H1 (cell line): ENCODE measurements around the gene HLF. TPM values are rescaled to one million over a fixed set of nuclear protein-coding genes. Genes with fewer than 3 reads are reported as not detected.

Experiments
- CTCF ChIA-PET: fragments of 300-600 bp; sonication (Branson Sonifier 250); formaldehyde crosslinking; loops from one replicate; lab custom pipeline; 2021; ENCODE audit not compliant: partially characterized antibody; lab: Charles Lee
- POLR2A ChIA-PET: fragments of 300-600 bp; sonication (Branson Sonifier 250); formaldehyde crosslinking; loops from one replicate; lab custom pipeline; 2021; ENCODE audit warnings: inconsistent platforms; ENCODE audit not compliant: partially characterized antibody; lab: Charles Lee
- DNase-seq, 2 experiments: peaks; one replicate each; pipeline versions ENCODE4 v3.0.0 to v3.0.0-alpha.2; 2010 to 2022; ENCODE audit warnings: low spot score in 2 of 2, low read depth in 1 of 2, mixed read lengths in 1 of 2
- FAIRE-seq: peaks from 2 replicates; lab custom pipeline; 2011; peaks lifted over from hg19 to GRCh38; lab: Jason Lieb, UNC
- H2AFZ ChIP-seq: 2 replicates; pipeline ENCODE4 v1.8.1; 2012; ENCODE audit warnings: low read length, inconsistent platforms
- H2AK5ac ChIP-seq: 2 replicates; pipeline ENCODE4 v1.6.1; 2013; ENCODE audit warnings: low read depth, low read length
- H2BK120ac ChIP-seq: replicated peaks from 2 replicates; pipeline ENCODE3; 2013; ENCODE audit warnings: low read depth, low read length, inconsistent platforms
- H2BK12ac ChIP-seq: 2 replicates; pipeline ENCODE4 v1.6.1; 2013; ENCODE audit warnings: low read depth, low read length
- H2BK15ac ChIP-seq: 2 replicates; pipeline ENCODE4 v1.6.1; 2013; ENCODE audit warnings: low read length
- H2BK20ac ChIP-seq: 2 replicates; pipeline ENCODE4 v1.6.1; 2013; ENCODE audit warnings: low read length
- H2BK5ac ChIP-seq: 2 replicates; pipeline ENCODE4 v1.6.1; 2013; ENCODE audit warnings: low read depth, low read length
- H3K14ac ChIP-seq: 2 replicates; pipeline ENCODE4 v1.6.1; 2013; ENCODE audit warnings: inconsistent platforms; ENCODE audit not compliant: insufficient read length
- H3K18ac ChIP-seq: 2 replicates; pipeline ENCODE4 v1.6.1; 2013; ENCODE audit warnings: low read length; ENCODE audit errors: extremely low read depth
- H3K23ac ChIP-seq: 2 replicates; pipeline ENCODE4 v1.6.1; 2013; ENCODE audit warnings: inconsistent platforms; ENCODE audit not compliant: insufficient read length
- H3K23me2 ChIP-seq: 2 replicates; pipeline ENCODE4 v1.6.1; 2013; ENCODE audit warnings: low read depth, low read length
- H3K27ac ChIP-seq: 2 replicates; pipeline ENCODE4 v1.6.1; 2011; ENCODE audit warnings: low read depth, low read length, inconsistent platforms
- H3K27me3 ChIP-seq, 4 experiments: replicated peaks in 1 of 4; 1 replicate in 1 of 4; 2 replicates in 3 of 4; pipeline versions ENCODE4 v1.6.1 to v1.8.1; 2011 to 2013; ENCODE audit warnings: low read length in 3 of 4, mild to moderate bottlenecking in 3 of 4, inconsistent platforms in 2 of 4, mixed read lengths in 2 of 4, moderate library complexity in 1 of 4; ENCODE audit not compliant: control insufficient read depth in 3 of 4, insufficient read depth in 3 of 4; ENCODE audit errors: extremely low read depth in 1 of 4
- H3K36me3 ChIP-seq, 4 experiments: 2 replicates each; pipeline versions ENCODE4 v1.6.1 to v1.8.1; 2011 to 2013; ENCODE audit warnings: mild to moderate bottlenecking in 4 of 4, low read length in 3 of 4, moderate library complexity in 2 of 4, control low read depth in 1 of 4, inconsistent platforms in 1 of 4; ENCODE audit not compliant: insufficient read depth in 4 of 4, control insufficient read depth in 2 of 4
- H3K4ac ChIP-seq: replicated peaks from 2 replicates; pipeline ENCODE3; 2013; ENCODE audit warnings: low read length, low read depth, mixed read lengths, inconsistent platforms; ENCODE audit not compliant: insufficient read length
- H3K4me1 ChIP-seq, 4 experiments: replicated peaks in 1 of 4; 1 replicate in 1 of 4; 2 replicates in 3 of 4; pipeline versions ENCODE4 v1.6.1 to v1.8.1; 2011 to 2013; ENCODE audit warnings: low read length in 3 of 4, inconsistent platforms in 2 of 4, mixed read lengths in 1 of 4; ENCODE audit not compliant: insufficient read depth in 4 of 4, control insufficient read depth in 3 of 4
- H3K4me2 ChIP-seq, 2 experiments: 2 replicates each; pipeline versions ENCODE4 v1.6.1 to v1.8.1; 2011 to 2013; ENCODE audit warnings: low read depth in 2 of 2, low read length in 2 of 2, control low read depth in 1 of 2, inconsistent platforms in 1 of 2, mild to moderate bottlenecking in 1 of 2; ENCODE audit not compliant: insufficient read depth in 1 of 2
- H3K4me3 ChIP-seq, 4 experiments: fragments of 200-600, 300-600 bp in 1 of 4; sonication (generic), shearing (Covaris generic), sonication (Bioruptor Twin) in 1 of 4; 2 replicates each; pipeline versions ENCODE4 v1.5.1 to v1.8.1; 2011 to 2016; ENCODE audit warnings: low read length in 4 of 4, low read depth in 3 of 4, control low read depth in 2 of 4, inconsistent platforms in 2 of 4, mild to moderate bottlenecking in 2 of 4, mixed read lengths in 1 of 4, moderate library complexity in 1 of 4; ENCODE audit not compliant: insufficient read depth in 2 of 4; ENCODE audit errors: extremely low read depth in 1 of 4
- H3K56ac ChIP-seq: replicated peaks from 2 replicates; pipeline ENCODE3; 2013; ENCODE audit warnings: low read depth, mild to moderate bottlenecking, mixed read lengths, low read length, inconsistent platforms; ENCODE audit not compliant: insufficient read length
- H3K79me1 ChIP-seq: 2 replicates; pipeline ENCODE4 v1.6.1; 2013; ENCODE audit warnings: low read depth, low read length, control low read depth
- H3K79me2 ChIP-seq, 2 experiments: 2 replicates each; pipeline versions ENCODE4 v1.6.1 to v1.8.1; 2012 to 2013; ENCODE audit warnings: low read length in 2 of 2, mild to moderate bottlenecking in 2 of 2, inconsistent platforms in 1 of 2; ENCODE audit not compliant: insufficient read depth in 2 of 2, control insufficient read depth in 1 of 2
- H3K9ac ChIP-seq, 4 experiments: replicated peaks in 1 of 4; 1 replicate in 1 of 4; 2 replicates in 3 of 4; pipeline versions ENCODE4 v1.6.1 to v1.8.1; 2011 to 2013; ENCODE audit warnings: low read depth in 3 of 4, low read length in 3 of 4, control low read depth in 2 of 4, mild to moderate bottlenecking in 2 of 4, moderate library complexity in 2 of 4, inconsistent platforms in 1 of 4; ENCODE audit errors: extremely low read depth in 1 of 4
- H3K9me3 ChIP-seq, 2 experiments: 2 replicates each; pipeline versions ENCODE4 v1.6.1 to v1.8.1; 2012 to 2013; ENCODE audit warnings: mild to moderate bottlenecking in 2 of 2, moderate library complexity in 2 of 2, control low read depth in 1 of 2, inconsistent platforms in 1 of 2, low read depth in 1 of 2, low read length in 1 of 2, mixed read lengths in 1 of 2; ENCODE audit not compliant: insufficient read depth in 2 of 2
- H4K20me1 ChIP-seq, 2 experiments: replicated peaks in 1 of 2; 2 replicates each; pipeline versions ENCODE3 to v1.8.1; 2011 to 2013; ENCODE audit warnings: inconsistent platforms in 2 of 2, low read length in 2 of 2, mild to moderate bottlenecking in 1 of 2; ENCODE audit not compliant: insufficient read depth in 2 of 2, control insufficient read depth in 1 of 2
- H4K5ac ChIP-seq: 2 replicates; pipeline ENCODE4 v1.6.1; 2013; ENCODE audit warnings: low read length, low read depth, mixed read lengths, inconsistent platforms; ENCODE audit not compliant: insufficient read length
- H4K8ac ChIP-seq: 2 replicates; pipeline ENCODE4 v1.8.0; 2013; ENCODE audit warnings: mild to moderate bottlenecking, moderate library complexity, low read length, inconsistent platforms; ENCODE audit not compliant: insufficient read depth; ENCODE audit errors: extremely low read depth
- H4K91ac ChIP-seq: replicated peaks from 2 replicates; pipeline ENCODE3; 2013; ENCODE audit warnings: low read length, mixed read lengths, inconsistent platforms; ENCODE audit not compliant: insufficient read length
- ASH2L ChIP-seq: fragments of 200-600, 300-600 bp; sonication (generic); IDR thresholded peaks from one replicate; pipeline ENCODE4 v1.7.1; 2017; ENCODE audit warnings: low read length
- BCL11A ChIP-seq, 2 experiments: IDR thresholded peaks; one replicate each; pipeline ENCODE4 v1.6.1; 2011; ENCODE audit warnings: low read depth in 2 of 2, low read length in 2 of 2, mild to moderate bottlenecking in 2 of 2
- BRCA1 ChIP-seq: IDR thresholded peaks from 2 replicates; pipeline ENCODE4 v1.6.1; 2012; ENCODE audit warnings: low read depth, low read length, improper control_type of control experiment
- CBX5 ChIP-seq: fragments of 300-800, 300-1000 bp; sonication (generic); IDR thresholded peaks from 2 replicates; pipeline ENCODE4 v1.7.1; 2016; ENCODE audit warnings: antibody characterized with exemption, low read length, low read depth
- CBX8 ChIP-seq: fragments of 300-800, 300-1000 bp; sonication (generic); IDR thresholded peaks from 2 replicates; pipeline ENCODE4 v1.7.1; 2016; ENCODE audit warnings: low read depth, low read length, borderline replicate concordance
- CEBPB ChIP-seq: IDR thresholded peaks from 2 replicates; pipeline ENCODE4 v1.6.1; 2012; ENCODE audit warnings: low read depth, low read length
- EP300 ChIP-seq, 2 experiments: IDR thresholded peaks; 1 replicate in 1 of 2; 2 replicates in 1 of 2; pipeline ENCODE4 v1.6.1; 2011 to 2012; ENCODE audit warnings: low read depth in 2 of 2, low read length in 2 of 2, mild to moderate bottlenecking in 2 of 2, borderline replicate concordance in 1 of 2, inconsistent platforms in 1 of 2, moderate library complexity in 1 of 2
- JUN ChIP-seq: IDR thresholded peaks from 2 replicates; pipeline ENCODE4 v1.6.1; 2011; ENCODE audit warnings: low read depth, mild to moderate bottlenecking, improper control_type of control experiment, low read length
- KDM1A ChIP-seq: fragments of 200-600, 300-600 bp; sonication (generic); IDR thresholded peaks from 2 replicates; pipeline ENCODE4 v1.7.1; 2016; ENCODE audit warnings: mild to moderate bottlenecking, low read length, borderline replicate concordance
- NRF1 ChIP-seq: IDR thresholded peaks from 2 replicates; pipeline ENCODE4 v1.6.1; 2011; ENCODE audit warnings: mild to moderate bottlenecking, low read depth, low read length, improper control_type of control experiment
- POLR2A ChIP-seq, 2 experiments: IDR thresholded peaks; 1 replicate in 1 of 2; 2 replicates in 1 of 2; pipeline ENCODE4 v1.6.1; 2011; ENCODE audit warnings: low read depth in 2 of 2, low read length in 2 of 2, mild to moderate bottlenecking in 2 of 2; ENCODE audit errors: control extremely low read depth in 1 of 2
- POU5F1 ChIP-seq: IDR thresholded peaks from 2 replicates; pipeline ENCODE4 v1.6.1; 2011; ENCODE audit warnings: low read depth, mild to moderate bottlenecking, low read length, moderate library complexity
- SIRT6 ChIP-seq: IDR thresholded peaks from one replicate; pipeline ENCODE4 v1.7.1; 2012; ENCODE audit warnings: low read length, inconsistent platforms
- TCF12 ChIP-seq: IDR thresholded peaks from 2 replicates; pipeline ENCODE4 v1.6.1; 2011; ENCODE audit warnings: low read depth, mild to moderate bottlenecking, low read length
- WGBS, 2 experiments: shearing (Covaris generic) in 1 of 2; methylation state at CpG; one replicate each; pipeline versions ENCODE4 v1.1.6 to v1.1.7; 2013 to 2015; ENCODE audit warnings: low lambda C conversion rate in 2 of 2, mixed read lengths in 2 of 2, inconsistent platforms in 1 of 2, low coverage in 1 of 2, missing lambda C conversion rate in 1 of 2; ENCODE audit not compliant: insufficient replicate concordance in 2 of 2, insufficient coverage in 1 of 2, insufficient read length in 1 of 2; ENCODE audit errors: extremely low coverage in 1 of 2, missing lambda C conversion rate in 1 of 2; 5-methylcytosine and 5-hydroxymethylcytosine counted together
- polyA plus RNA-seq, 7 experiments: library from polyadenylated mRNA; depleted of rRNA in 3 of 7; stranded (reverse) in 5 of 7; unstranded in 2 of 7; fragments of >200 nt in 5 of 7; fragments of 200-250 nt in 2 of 7; gene quantifications; 1 replicate in 5 of 7; 2 replicates in 1 of 7; 4 replicates in 1 of 7; pipeline versions ENCODE4 v1.2.1 to v1.2.3, GENCODE V29; 2011 to 2013; ENCODE audit warnings: missing spikeins in 2 of 7, mixed read lengths in 2 of 7
- total RNA-seq: library from RNA; stranded (reverse); fragmentation: NEBNext Ultra II Directional; extraction: Animal tissue kit (Norgen Biotek cat#: 25700); gene quantifications from 2 replicates; pipeline ENCODE4 v1.2.1, GENCODE V29; 2021

The HLF gene
- total and polyA plus RNA-seq, 2 of the 8 experiments (the other 6 are each of a cell fraction or from before 2014, with no cell fraction given) = 0.39 to 0.60 TPM

DNA sequence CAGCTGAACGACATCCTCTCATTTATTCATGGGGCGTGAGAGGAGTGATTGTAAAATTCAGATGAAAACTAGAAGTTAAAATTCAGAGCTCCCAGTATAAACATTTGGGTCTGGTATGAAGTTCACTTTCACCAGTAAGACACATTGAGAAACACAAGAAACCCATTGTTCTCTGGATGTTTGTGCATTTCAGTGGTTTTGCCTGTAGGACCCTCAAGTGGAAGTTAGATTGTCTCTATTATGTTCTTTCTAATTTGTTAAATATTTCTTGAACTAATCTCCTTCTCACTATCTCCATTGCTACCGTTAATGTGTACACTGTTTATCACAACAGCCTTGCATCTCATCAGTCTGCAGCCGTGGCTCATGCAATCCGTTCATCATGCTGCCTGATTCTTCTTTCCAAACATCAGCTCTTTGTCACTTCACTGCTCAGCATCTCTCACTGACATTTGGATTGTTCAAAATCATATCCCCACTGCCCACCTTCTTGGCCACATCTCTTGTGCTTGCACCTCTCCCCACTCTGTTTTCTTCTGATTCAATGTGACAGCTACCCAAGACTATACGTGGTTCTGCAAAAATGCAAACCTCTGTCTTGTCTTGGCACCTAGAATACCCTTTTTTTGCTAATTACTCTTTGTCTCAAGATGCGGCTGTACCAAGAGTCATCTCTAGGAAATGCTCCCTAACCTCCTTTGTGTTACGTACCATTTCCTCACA is 49.5 kb downstream of the HLF start:
- H2BK120ac ChIP-seq = no peak overlapping the region
- H4K91ac ChIP-seq = no peak overlapping the region
- peaks cover 4% of the 10 kb centered on the region; the same call in 1 of the 2 replicates for H3K23me2 ChIP-seq
- H3K23ac ChIP-seq = no peak overlapping the region
- H2AFZ ChIP-seq = no peak overlapping the region
- no peak overlapping the region for H2BK12ac ChIP-seq
- POLR2A ChIA-PET = no interaction called here
- FAIRE-seq (no peak), DNase-seq (no peak)
- H3K27me3 ChIP-seq = no peaks in the 10 kb centered on the region
- H3K4ac ChIP-seq = no peak overlapping the region
- no peak overlapping the region for H2AK5ac ChIP-seq
- no peak overlapping the region for H2BK15ac ChIP-seq
- no peak overlapping the region for H3K4me2 ChIP-seq
- no peak overlapping the region; the same call in 1 of the 2 replicates for H3K27ac ChIP-seq
- H3K56ac ChIP-seq = no peak overlapping the region
- 93% methylated on average over 8 of the region's 8 CpGs; no CpG with 5 or more reads in 1 of the 2 experiments for WGBS, 2 experiments
- H3K18ac ChIP-seq = no peak overlapping the region
- no peak overlapping the region for H2BK20ac ChIP-seq
- H3K79me1 ChIP-seq = no peaks in the 10 kb centered on the region
- H3K36me3 ChIP-seq = no peaks in the 10 kb centered on the region
- no peak overlapping the region for H2BK5ac ChIP-seq
- H3K9ac ChIP-seq = no peak overlapping the region
- CTCF ChIA-PET = interaction anchor here (1.2 to 2.5 kb wide), 5 partner anchors 18 to 43 kb away, joined by 3 to 10 read pairs (median 7); no protein-coding TSS in a partner anchor
- H4K20me1 ChIP-seq = no peaks in the 10 kb centered on the region
- no peak overlapping the region for H4K5ac ChIP-seq
- no peaks in the 10 kb centered on the region for H3K4me1 ChIP-seq
- H4K8ac ChIP-seq = no peak overlapping the region
- no peaks in the 10 kb centered on the region for H3K79me2 ChIP-seq
- H3K14ac ChIP-seq = no peak overlapping the region
- H3K9me3 ChIP-seq = no peaks in the 10 kb centered on the region
- H3K4me3 ChIP-seq = no peak overlapping the region
- TF ChIP-seq NRF1 = no peak
- no peak for TF ChIP-seq TCF12
- no peak for TF ChIP-seq BRCA1
- TF ChIP-seq SIRT6 = no peak
- TF ChIP-seq BCL11A (IDR thresholded peaks at IDR 0.05; ENCODE audit: low read depth in 2 of 2, low read length in 2 of 2) = no peak
- TF ChIP-seq JUN = no peak
- no peak for TF ChIP-seq CBX8
- no peak for TF ChIP-seq ASH2L
- TF ChIP-seq POU5F1 = no peak
- no peak for TF ChIP-seq KDM1A
- TF ChIP-seq EP300 (IDR thresholded peaks at IDR 0.05; ENCODE audit: borderline replicate concordance in 1 of 2, low read depth in 2 of 2, low read length in 2 of 2) = no peak
- TF ChIP-seq CBX5 = no peak
- no peak for TF ChIP-seq CEBPB
- TF ChIP-seq POLR2A (IDR thresholded peaks at IDR 0.05; ENCODE audit: control extremely low read depth in 1 of 2, low read depth in 2 of 2, low read length in 2 of 2) = no peak
